ENCODE measurements around the gene PHF10.
"Not testable (repeated sequence)": the region's sequence is repeated elsewhere in the genome, so short reads cannot be mapped to it uniquely, and the experiment has no call there.

Gene PHF10

DNA sequence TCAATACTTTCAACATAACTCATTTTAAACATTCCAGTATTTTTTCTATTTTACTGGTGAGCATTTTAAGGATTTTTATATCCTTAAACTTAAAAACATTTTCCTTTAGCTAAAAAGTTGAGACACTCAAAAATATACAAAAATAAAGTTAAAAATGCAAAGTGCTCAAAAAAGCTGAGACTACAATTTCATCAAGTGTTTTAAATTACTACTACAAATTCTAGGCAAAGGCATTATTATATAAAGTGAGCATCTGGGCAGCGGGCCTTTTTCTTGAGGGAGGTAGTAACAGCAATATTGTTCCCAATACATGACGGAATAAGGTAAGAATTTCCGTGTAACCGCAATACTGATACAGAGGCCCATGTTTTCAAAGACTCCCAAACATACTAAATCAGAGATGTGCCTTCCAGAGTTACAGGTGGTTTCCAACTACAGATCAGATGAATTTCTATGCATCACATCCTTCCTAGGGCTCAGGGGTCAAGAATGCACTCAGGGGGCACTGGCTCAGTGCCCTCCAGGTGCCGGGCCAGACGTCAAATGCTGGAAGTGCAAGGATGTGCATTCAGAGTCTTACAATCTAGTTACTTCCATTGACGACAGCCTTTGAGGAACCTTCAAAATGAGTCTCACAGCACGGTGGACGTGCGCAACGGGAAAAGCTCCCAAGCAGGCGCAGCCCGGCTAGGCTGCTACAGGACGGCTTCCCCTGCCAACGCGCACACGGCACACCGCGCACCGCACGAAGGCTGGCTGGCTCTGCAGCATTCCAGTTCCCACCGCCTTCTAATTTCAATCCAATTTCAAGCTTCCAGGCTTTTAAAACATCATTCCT, 1.7 kb downstream of the PHF10 start:
- DNase-seq: peak in 4 of 6 experiments; percentile 21 to 58 (median 30)

GRCh38 chr6:169720207-169720855, 4.0 kb downstream of the PHF10 start:
- no peak for DNase-seq

GRCh38 chr6:169719117-169719516, 5.2 kb downstream of the PHF10 start:
- no peak for DNase-seq

- DNase-seq: no peak
These were observed 9.7 kb downstream of the PHF10 start for GRCh38 chr6:169714595-169714994.

- no peak for DNase-seq
These were observed 10.1 kb downstream of the PHF10 start for GRCh38 chr6:169714178-169714577.

GRCh38 chr6:169710009-169710408, 14.3 kb downstream of the PHF10 start:
- DNase-seq: no peak

GRCh38 chr6:169709293-169709692, 15.0 kb downstream of the PHF10 start:
- DNase-seq: no peak

DNA sequence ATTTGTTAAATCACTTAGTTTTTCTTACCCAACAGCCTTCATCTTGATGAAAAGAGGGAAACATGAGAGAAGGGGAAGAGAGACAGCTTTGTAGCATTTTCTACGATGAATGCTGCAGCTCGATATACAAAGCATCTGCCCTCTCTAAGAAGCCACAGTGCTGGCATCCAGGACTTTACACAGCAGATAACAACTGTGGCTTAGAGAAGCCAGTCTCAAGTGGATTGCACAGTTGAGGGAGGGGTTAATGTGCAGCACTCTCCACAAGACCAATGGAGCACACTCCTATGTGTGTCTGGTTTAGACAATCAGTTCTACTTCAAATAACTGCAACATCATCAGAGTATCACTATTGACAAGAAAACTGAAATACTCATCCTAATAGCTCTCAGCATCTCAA, 16.5 kb downstream of the PHF10 start:
- DNase-seq: no peak

GRCh38 chr6:169702840-169703246, 21.5 kb downstream of the PHF10 start:
- DNase-seq: peak in 1 of 6 experiments; percentile 52

DNA sequence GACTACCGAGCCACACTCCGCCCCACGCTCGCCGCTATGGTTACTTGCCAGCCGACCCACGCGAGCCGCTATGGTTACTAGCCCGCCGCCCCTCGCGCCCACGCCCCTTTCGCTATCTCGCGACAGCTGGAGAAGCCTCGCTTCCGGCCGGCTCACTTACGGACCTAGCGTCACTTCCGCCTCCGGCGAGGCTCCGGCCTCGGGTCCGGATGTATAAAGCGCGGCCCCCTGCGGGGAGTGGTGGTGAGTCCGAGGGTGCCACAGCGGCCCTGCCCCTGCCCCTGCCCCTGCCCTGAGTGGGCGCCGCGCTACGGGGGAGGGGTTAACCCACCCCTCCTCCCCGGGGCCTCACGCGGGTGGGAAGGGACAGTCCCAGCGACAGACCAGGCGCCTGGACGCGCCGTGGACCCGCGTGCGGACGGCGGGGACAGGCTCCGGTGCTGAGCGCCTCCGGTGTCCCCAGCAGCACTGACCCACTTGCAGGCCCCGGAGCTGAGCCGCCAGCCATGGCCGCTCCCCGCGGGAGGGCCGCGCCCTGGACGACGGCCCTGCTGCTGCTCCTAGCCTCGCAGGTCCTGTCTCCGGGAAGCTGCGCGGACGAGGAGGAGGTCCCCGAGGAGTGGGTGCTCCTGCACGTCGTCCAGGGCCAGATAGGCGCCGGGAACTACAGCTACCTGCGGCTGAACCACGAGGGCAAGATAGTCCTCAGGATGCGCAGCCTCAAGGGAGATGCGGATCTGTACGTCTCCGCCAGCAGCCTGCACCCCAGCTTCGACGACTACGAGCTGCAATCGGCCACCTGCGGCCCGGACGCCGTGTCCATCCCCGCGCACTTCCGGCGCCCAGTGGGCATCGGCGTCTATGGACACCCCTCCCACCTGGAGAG, 22.1 kb downstream of the PHF10 start, which contains the start of the genes C6orf120 and WDR27:
Gene C6orf120, plus strand, starts transcription at position 173 of the 886 bp plus-strand sequence. Its CDS starts 334 bp downstream, at position 507.
Gene WDR27, minus strand, starts transcription at position 76 of the 886 bp plus-strand sequence. CDS start 13,024 bp downstream, outside the sequence.
- peak; percentile 88 to 95 (median 92) for DNase-seq

DNA sequence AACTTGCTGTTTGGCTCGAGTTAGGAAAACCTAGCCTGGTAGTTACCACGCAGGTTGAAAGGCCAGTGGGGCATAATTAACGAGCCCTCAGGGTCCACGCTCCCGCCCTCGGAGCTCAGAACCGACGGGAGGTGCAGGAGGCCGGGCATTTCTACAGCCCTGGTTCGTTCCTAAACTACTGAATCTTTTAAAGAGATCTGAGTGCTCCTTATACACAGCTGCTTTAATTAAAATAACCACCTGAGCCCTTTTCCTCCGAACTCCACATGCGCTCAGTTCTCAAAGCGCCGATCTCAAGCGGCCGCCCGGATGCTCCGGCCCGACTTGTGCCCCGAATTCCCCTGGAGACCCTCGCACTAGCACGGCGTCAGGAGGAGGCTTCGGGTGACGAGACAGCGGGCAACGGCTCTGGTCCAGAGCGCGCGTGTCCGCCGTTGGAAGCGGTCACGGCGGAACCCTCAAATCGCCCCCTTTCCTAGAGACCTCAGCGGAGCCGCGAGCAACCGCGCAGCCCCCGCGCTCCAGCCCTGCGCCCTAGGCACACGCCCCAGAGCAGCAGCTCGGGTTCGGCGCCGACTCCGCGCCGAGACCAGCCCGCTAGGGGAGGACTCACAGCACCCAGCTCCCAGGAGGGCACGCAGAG, 22.9 kb downstream of the PHF10 start:
- DNase-seq: no peak

DNA sequence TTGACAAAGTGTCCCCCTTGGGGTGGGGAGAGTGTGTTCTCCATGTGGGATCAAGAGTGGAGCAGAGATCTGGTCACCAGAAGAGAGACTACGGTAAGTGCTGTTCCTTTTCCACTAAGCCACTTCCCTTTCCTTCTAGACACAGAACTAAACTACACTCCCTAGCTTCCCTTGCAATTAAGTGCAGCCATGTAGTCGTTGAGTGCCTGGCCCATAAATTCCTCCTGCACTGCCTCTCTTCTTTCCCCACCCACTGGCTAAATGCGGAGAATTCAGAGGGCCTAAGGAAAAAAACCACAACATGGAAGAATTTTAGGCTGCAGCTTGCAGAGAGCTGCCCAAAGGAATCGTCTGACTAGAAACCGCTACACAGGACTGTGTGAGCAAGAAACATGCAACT, 24.0 kb downstream of the PHF10 start:
- no peak for DNase-seq

- not testable (repeated sequence) for DNase-seq
These were observed 27.2 kb downstream of the PHF10 start for GRCh38 chr6:169697115-169697514.

DNA sequence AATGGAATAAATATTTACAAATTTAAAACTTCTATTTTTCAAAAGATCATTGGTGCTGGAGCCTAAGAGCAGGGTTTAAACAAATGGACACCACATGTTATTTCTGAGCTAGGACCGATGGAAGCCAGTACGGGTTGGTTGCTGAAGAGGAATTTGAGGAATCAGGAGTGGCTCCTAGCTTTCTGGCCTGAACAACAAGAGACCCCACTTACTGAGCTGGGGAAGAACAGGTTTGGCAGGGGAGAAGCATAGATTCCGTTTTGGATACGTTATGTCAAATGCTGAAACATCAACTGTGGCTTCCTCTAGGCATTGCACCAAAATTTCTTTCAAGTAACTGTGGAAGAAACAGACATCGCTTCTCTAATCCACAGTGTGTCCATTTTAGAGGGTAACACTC, 29.2 kb downstream of the PHF10 start:
- no peak for DNase-seq

DNA sequence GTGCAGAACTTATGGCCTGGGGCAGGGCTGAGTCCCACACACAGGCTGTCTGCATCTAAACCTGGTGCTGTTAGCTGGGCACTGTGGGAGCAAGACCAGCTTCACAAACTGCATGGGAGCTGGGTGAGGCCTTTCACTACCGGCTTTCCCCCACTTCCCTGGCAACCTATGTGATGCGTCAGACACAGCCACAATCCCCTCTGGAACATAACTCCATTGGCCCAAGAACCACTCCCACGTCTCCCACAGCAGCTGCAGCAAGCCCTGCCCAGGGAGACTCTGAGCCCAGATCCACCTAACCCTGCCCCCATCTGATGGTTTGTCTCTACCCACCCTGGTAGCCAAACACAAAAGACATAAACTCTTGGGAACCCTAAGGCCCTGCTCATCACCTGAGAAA, 31.8 kb downstream of the PHF10 start:
- no peak for DNase-seq

DNA sequence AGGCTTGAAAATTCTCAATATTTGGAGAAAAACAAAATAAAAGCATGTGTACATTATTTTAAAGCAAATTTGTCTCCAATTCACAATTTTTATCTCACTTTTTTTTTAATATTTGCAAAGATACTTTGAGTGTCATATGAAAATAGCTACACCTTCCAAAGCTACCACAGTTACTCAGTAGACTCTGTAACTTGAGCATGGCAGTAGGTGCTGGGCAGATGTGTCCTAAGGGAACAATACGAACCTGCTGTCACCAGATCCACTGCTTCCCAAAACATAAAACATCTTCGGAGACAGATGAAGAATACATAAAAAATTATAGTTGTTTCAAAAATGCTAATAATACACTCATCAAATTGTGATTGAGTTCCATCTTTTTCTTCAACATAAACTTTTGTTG, 33.0 kb downstream of the PHF10 start:
- no peak for DNase-seq

DNA sequence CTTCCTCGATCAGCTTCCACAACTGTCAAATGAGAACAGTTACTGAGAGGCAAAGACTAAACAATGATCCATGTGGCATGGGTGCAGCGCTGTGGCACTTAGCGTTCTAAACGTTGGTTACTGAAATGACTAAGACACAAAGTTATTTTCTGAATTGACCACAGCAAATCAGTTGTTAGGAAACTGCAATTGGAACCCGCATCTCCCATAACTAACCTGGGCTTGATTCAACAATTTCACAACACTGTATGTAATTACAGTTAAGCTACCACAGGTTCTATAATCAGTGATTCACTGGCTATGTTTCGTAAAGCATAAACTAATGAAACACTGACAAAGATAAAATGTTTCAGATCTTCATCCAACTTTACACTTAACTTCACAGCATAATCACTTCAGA, 35.0 kb downstream of the PHF10 start:
- DNase-seq: no peak

DNA sequence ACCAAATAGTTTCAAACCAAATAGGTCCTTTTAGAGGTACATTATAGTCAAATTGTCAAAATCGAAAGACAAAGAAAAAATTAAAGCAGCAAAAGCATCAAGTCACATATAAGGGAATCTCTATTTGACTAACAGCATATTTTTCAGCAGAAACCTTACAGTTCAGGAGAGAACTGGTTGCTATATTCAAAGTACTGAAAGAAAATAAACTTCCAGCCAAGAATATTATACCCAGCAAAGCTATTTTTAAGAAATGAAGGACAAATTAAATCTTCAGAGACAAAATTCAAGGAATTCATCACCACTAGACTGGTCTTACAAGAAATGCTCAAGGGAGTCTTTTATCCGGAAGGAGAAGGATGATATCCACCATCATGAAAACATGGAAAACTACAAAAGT, 38.4 kb downstream of the PHF10 start:
- no peak for DNase-seq

DNA sequence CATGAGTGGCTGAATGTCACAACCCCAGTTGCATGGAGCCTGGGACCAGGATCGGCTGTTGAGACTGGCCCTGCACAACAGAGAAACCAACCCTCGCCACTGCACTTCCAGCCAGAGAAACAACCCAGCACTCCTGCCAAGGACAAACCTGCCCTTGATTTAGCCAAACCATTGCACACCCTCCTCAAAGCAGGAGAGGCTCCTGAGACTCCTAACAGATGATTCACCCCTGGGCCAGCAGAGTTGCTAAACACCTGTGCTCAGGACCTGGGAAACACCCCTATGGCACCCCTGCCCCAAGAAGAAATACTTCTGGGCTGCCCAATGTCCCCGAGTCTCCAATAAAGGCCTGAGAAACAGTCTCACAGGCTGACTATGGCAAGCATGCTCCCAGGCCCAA, 40.2 kb downstream of the PHF10 start:
- no peak for DNase-seq

- no peak for DNase-seq
These were observed 46.0 kb downstream of the PHF10 start for GRCh38 chr6:169678342-169678741.

GRCh38 chr6:169677096-169677495, 47.2 kb downstream of the PHF10 start:
- no peak for DNase-seq

GRCh38 chr6:169675011-169675410, 49.3 kb downstream of the PHF10 start:
- no peak for DNase-seq

GRCh38 chr6:169671563-169671962, 52.7 kb downstream of the PHF10 start:
- no peak for DNase-seq
